GM12878 (cell line): Measurements from ENCODE around the gene CLTRN. TPM values are rescaled to one million over a fixed set of nuclear protein-coding genes. Genes with fewer than 3 reads are reported as not detected.

Experiments
- BCLAF1 ChIP-seq: fragments of 450-650 bp; IDR thresholded peaks from 2 replicates; pipeline ENCODE4 v1.6.1; 2017; ENCODE audit warnings: antibody characterized with exemption, mild to moderate bottlenecking, moderate library complexity
- EED ChIP-seq: sonication (generic); IDR thresholded peaks from 2 replicates; pipeline ENCODE4 v1.6.1; 2016; ENCODE audit warnings: antibody characterized with exemption, low read depth
- GABPA ChIP-seq: IDR thresholded peaks from 2 replicates; pipeline ENCODE4 v1.6.1; 2014; ENCODE audit warnings: antibody characterized with exemption, low read depth, mild to moderate bottlenecking, inconsistent platforms
- HDGF ChIP-seq: fragments of 450-650 bp; IDR thresholded peaks from 2 replicates; pipeline ENCODE4 v1.6.1; 2016; ENCODE audit warnings: antibody characterized with exemption
- IKZF1 ChIP-seq: fragments of 450-650 bp; conservative IDR thresholded peaks from 2 replicates; pipeline ENCODE4 v1.6.1; 2017; ENCODE audit warnings: antibody characterized with exemption, mild to moderate bottlenecking
- IRF3 ChIP-seq: fragments of 450-650 bp; IDR thresholded peaks from 2 replicates; pipeline ENCODE4 v1.6.1; 2014; ENCODE audit warnings: mild to moderate bottlenecking
- IRF5 ChIP-seq: fragments of 450-650 bp; IDR thresholded peaks from 2 replicates; pipeline ENCODE4 v1.6.1; 2017; ENCODE audit warnings: borderline replicate concordance
- MEF2A ChIP-seq: IDR thresholded peaks from 2 replicates; pipeline ENCODE4 v1.6.1; 2011; ENCODE audit warnings: low read depth, mild to moderate bottlenecking, low read length, moderate library complexity; ENCODE audit not compliant: insufficient read depth
- MEF2B ChIP-seq: fragments of 450-650 bp; IDR thresholded peaks from 2 replicates; pipeline ENCODE4 v1.6.1; 2018; ENCODE audit warnings: mild to moderate bottlenecking, moderate library complexity; ENCODE audit not compliant: partially characterized antibody, poor library complexity, severe bottlenecking
- NR2C2 ChIP-seq: IDR thresholded peaks from 2 replicates; pipeline ENCODE4 v1.6.1; 2011; ENCODE audit warnings: borderline replicate concordance, low read depth; ENCODE audit not compliant: control insufficient read depth, insufficient read length
- NR2F1 ChIP-seq: fragments of 450-650 bp; conservative IDR thresholded peaks from 2 replicates; pipeline ENCODE4 v1.6.1; 2017; ENCODE audit warnings: mild to moderate bottlenecking
- PKNOX1 ChIP-seq: fragments of 450-650 bp; IDR thresholded peaks from 2 replicates; pipeline ENCODE4 v1.6.1; 2016; ENCODE audit warnings: mild to moderate bottlenecking
- RB1 ChIP-seq: fragments of 450-650 bp; formaldehyde crosslinking; IDR thresholded peaks from 2 replicates; pipeline ENCODE4 v1.6.1; 2017; ENCODE audit warnings: mild to moderate bottlenecking, borderline replicate concordance
- SKIL ChIP-seq: fragments of 450-650 bp; IDR thresholded peaks from 2 replicates; pipeline ENCODE4 v1.6.1; 2017; ENCODE audit warnings: mild to moderate bottlenecking, low read depth, inconsistent platforms; ENCODE audit not compliant: poor library complexity, severe bottlenecking
- SMAD5 ChIP-seq: IDR thresholded peaks from 2 replicates; pipeline ENCODE4 v1.6.1; 2016; ENCODE audit warnings: antibody characterized with exemption, low read depth
- YBX1 ChIP-seq: fragments of 450-650 bp; IDR thresholded peaks from 2 replicates; pipeline ENCODE4 v1.6.1; 2016; ENCODE audit warnings: antibody characterized with exemption
- YY1 ChIP-seq: IDR thresholded peaks from 2 replicates; pipeline ENCODE4 v1.6.1; 2011; ENCODE audit warnings: low read depth, mild to moderate bottlenecking, low read length
- ZNF274 ChIP-seq: IDR thresholded peaks from one replicate; pipeline ENCODE4 v1.8.0; 2011; ENCODE audit not compliant: insufficient read length, insufficient read depth
- polyA plus RNA-seq, 11 experiments: library from polyadenylated mRNA; depleted of rRNA in 4 of 11; unstranded in 6 of 11; stranded (reverse) in 5 of 11; fragments of >200 nt; fragmentation: Nextera tagmentation in 4 of 11; fragmentation: Illumina TruSeq in 1 of 11; extraction: Ambion mirVana in 4 of 11; extraction: Trizol in 1 of 11; gene quantifications; 1 replicate in 1 of 11; 2 replicates in 10 of 11; pipeline versions ENCODE4 v1.2.1 to v1.2.3, GENCODE V29; 2011 to 2016; ENCODE audit warnings: inconsistent platforms in 2 of 11, missing spikeins in 2 of 11, low read depth in 1 of 11
- total RNA-seq, 4 experiments: library from RNA; depleted of rRNA in 3 of 4; stranded (reverse); fragments of >200 nt in 3 of 4; fragmentation: Illumina TruSeq in 1 of 4; extraction: Trizol in 1 of 4; gene quantifications; 2 replicates each; pipeline versions ENCODE4 v1.2.1 to v1.2.3, GENCODE V29; 2013 to 2021

The CLTRN gene
- total and polyA plus RNA-seq, 10 of the 15 experiments (the other 5 are each of a cell fraction or from before 2014, with no cell fraction given): 0.13 to 0.75 (median 0.27) TPM; not detected in 1

- TF ChIP-seq PKNOX1 (peak; percentile 91), ZNF274 (no peak), RB1 (no peak), BCLAF1 (no peak), MEF2B (no peak), IRF3 (no peak), EED (no peak), NR2F1 (peak; percentile 56; the same call in 1 of the 2 replicates), HDGF (no peak), GABPA (no peak), SMAD5 (no peak), IKZF1 (no peak), MEF2A (no peak), YY1 (no peak), NR2C2 (no peak), IRF5 (no peak), SKIL (no peak), YBX1 (no peak)
Observed at GRCh38 chrX:15680401-15680800, 15.8 kb upstream of the CLTRN start (continued).
